ENCODE data around the gene REC114.

DNA sequence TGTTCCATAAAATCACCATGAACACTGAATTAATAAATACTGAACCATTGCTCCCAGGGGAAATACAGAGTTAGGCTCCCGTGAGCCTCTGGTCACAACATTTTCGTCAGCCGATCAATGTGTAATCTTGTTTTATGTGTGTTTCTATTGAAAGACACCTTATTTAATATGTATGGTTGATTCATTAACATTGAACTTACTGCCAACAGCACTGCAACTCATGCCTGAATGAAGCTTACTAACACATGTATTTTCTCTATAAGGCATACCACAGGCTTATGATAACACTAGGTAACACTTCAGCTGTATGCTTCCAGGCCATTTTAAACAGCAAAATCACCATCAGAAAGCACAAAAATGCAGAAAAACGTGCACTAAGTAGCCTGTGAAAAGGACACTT is 9.1 kb upstream of the REC114 start:
- TF ChIP-seq CTCF (IDR thresholded peaks at IDR 0.05) (no peak), ZFX (IDR thresholded peaks at IDR 0.05; ENCODE audit: borderline replicate concordance) (no peak)
